NB4 (cell line): Measurements from ENCODE around the gene FMNL2.

Experiments
- CTCF ChIP-seq: IDR thresholded peaks from one replicate; pipeline ENCODE4 v1.5.1; 2012; ENCODE audit warnings: low read depth, low read length
- MAX ChIP-seq: IDR thresholded peaks from 2 replicates; pipeline ENCODE4 v1.6.1; 2011; ENCODE audit warnings: low read depth, low read length
- MYC ChIP-seq: IDR thresholded peaks from 2 replicates; pipeline ENCODE4 v1.6.1; 2011; ENCODE audit warnings: low read depth, low read length
- POLR2A ChIP-seq: IDR thresholded peaks from 2 replicates; pipeline ENCODE4 v1.6.1; 2011; ENCODE audit warnings: mild to moderate bottlenecking; ENCODE audit not compliant: insufficient read length; ENCODE audit errors: extremely low read depth

- TF ChIP-seq MAX (no peak), CTCF (no peak), POLR2A (no peak), MYC (no peak)
Observed at GRCh38 chr2:152486737-152487400, 151.9 kb downstream of the FMNL2 start.
